Fibroblast of villous mesenchyme (primary cell): Measurements from ENCODE around the gene CD14. TPM values are rescaled to one million over a fixed set of nuclear protein-coding genes. Genes with fewer than 3 reads are reported as not detected.
"Not testable (repeated sequence)": the region's sequence is repeated elsewhere in the genome, so short reads cannot be mapped to it uniquely, and the experiment has no call there.

Experiments used
- DNase-seq: peaks from one replicate; pipeline ENCODE4 v3.0.0-alpha.2; 2010; ENCODE audit warnings: low read depth
- H3K4me3 ChIP-seq: 2 replicates; pipeline ENCODE4 v1.5.1; 2011; ENCODE audit warnings: low read depth, mild to moderate bottlenecking, low read length
- CTCF ChIP-seq: IDR thresholded peaks from 2 replicates; pipeline ENCODE4 v1.5.1; 2012; ENCODE audit warnings: low read depth, mild to moderate bottlenecking, low read length; ENCODE audit not compliant: insufficient read depth
- total RNA-seq: library from RNA; depleted of rRNA; stranded (reverse); fragments of >200 nt; gene quantifications from 2 replicates; pipeline ENCODE4 v1.2.3, GENCODE V29; 2012

Gene CD14
- total RNA-seq, 1 donor = 2.2 TPM

DNA sequence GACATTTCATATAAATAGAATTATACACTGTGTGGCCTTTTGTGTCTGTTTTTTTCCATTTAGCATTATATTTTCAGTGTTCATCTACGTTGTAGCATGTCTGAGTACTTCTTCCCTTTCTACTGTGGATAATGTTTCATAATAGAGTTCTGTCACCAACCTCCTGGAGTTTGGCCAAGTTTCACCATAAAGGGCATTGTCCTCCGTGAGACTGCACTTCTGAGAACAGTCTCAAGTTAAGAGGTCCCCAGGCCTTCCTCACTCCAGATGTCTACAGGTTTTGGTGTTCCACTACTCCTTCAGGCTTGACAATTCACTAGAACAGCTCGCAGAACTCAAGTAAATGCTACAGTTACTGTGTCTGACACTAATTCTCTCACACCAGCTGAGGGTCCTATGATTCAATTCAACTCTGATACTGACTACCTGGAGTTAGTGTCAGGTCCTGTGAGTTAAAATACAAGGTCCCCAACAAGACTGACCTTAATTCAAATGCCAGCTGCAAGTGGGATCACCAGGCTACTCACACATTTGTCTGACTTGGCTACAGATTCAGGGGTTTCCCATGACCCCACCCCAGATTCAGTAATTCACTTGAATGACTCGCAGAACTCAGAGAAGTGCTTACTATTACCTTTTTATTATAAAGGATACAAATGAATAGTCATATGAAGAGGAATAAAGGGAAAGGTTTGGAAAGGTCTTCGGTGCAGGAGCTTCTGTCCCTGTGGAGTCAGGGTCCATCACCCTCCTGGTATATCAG lies 37.3 kb downstream of the CD14 start:
- no peak for TF ChIP-seq CTCF
- H3K4me3 ChIP-seq = no peak overlapping the region
- no peak for DNase-seq

DNA sequence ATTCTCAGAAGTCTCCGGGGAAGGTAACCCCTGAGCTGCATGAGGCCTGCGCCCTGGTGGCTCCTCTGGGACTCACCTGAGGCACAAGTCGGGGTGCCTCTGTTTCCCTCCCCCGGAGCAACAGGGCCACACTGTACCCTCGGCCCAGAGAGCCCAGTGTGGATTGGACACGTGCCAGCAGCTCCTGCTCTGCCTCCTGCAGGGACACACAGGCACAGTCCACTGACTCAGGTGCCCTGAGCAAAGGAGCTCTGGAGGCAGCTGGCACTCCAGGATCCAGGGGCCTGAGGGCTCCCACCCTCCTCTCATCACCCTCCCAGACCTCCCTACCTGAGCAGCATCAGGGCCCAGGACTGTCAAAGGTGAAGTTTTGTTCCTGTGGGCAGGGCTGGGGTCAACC lies 38.8 kb downstream of the CD14 start:
- DNase-seq = no peak
- H3K4me3 ChIP-seq = no peak overlapping the region
- no peak for TF ChIP-seq CTCF

GRCh38 chr5:140593070-140593469 lies 39.9 kb downstream of the CD14 start:
- peak overlapping the region; percentile 29 for H3K4me3 ChIP-seq
- DNase-seq = not testable (repeated sequence)

DNA sequence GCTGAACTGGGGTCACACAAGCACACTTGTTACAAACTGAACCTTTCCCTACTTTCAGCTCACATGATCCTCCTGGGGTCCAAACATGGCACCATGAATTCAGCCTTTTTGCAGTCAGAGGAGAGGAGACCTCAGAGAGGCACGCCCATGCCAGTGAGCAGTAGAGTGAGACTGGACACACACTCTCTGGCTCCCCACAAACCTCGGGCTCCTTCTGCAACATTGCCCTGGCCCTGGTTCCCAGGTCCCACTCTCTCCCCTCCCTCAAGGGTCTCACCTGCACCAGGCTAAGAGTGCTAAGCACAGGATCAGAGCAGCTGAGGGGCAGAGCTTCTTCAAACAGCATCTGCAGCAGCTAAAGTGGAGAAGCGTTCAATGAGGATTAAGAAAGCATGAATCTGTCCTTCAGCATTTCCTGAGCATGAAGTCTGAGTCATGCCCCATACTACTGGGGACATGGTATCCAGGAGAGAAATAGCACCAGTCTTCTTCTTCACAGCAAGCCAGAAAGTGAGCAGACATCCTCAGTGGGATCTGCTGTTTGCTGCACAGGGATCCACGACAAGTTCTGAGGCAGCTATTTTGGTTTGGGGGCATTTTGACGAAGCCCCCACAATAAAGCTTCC lies 41.1 kb downstream of the CD14 start:
- no peak for TF ChIP-seq CTCF
- H3K4me3 ChIP-seq = no peak overlapping the region
- DNase-seq = peak; percentile 52

- no peak for TF ChIP-seq CTCF
- no peak overlapping the region for H3K4me3 ChIP-seq
- DNase-seq = no peak
Measured at GRCh38 chr5:140590861-140591260, 42.1 kb downstream of the CD14 start.

DNA sequence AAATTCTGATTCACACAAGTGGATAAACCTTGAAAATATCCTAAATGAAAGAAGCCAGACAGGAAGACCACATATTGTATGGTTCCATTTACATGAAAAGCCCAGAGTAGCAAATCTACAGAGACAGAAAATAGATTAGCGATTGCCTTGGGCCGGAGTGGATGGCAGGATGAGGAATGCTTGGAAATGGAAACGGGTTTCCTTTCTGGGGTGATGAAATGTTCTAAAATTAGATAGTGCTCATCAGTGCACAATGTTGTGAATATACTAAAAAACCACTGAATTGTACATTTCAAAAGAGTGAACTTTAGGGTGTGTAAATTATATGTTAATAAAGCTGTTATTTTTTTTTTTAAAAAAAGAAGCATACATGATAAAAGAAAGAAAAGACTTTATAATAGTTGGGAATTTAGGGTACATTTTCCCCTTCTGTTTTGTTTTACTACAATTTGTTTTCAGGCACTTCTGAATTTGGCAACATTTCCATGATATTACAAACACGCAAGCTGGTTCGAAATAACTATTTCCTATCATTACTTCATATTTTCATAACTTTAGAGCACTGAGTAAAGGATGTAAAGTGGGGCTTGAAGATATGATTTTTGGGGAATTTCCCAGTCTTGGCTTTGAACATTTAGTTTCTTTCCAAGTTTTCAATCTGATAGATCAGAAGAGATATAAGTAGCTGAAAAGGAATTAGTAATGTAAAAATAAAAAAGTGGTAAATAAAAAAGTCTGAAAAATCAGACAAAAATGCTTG lies 44.5 kb downstream of the CD14 start:
- DNase-seq = peak; percentile 45
- H3K4me3 ChIP-seq = no peak overlapping the region

More for the DNA sequence above, 44.5 kb downstream of the CD14 start:
- no peak for TF ChIP-seq CTCF
